Pancreas (tissue), 10 donors: ENCODE data around the gene ATF2. TPM values are rescaled to one million over a fixed set of nuclear protein-coding genes. Genes with fewer than 3 reads are reported as not detected.

Experiments used
- ATAC-seq, 4 donors: fragments of 200-7000 bp; cut with Tn5 transposase; one replicate each; pipeline versions ENCODE4 v1.8.0 to v1.9.1; 2020; ENCODE audit warnings: mild to moderate bottlenecking in 4 of 4, moderate library complexity in 4 of 4
- DNase-seq, 6 donors: peaks; one replicate each; pipeline ENCODE4 v3.0.0-alpha.2; 2020
- FAIRE-seq: peaks from 2 replicates; lab custom pipeline; 2012; peaks lifted over from hg19 to GRCh38; lab: Jason Lieb, UNC
- H3K27ac ChIP-seq, 4 donors: fragments of 200-600 bp; sonication (generic); 1 replicate in 3 of 4; 2 replicates in 1 of 4; pipeline versions ENCODE4 v1.5.0 to v1.8.0; 2020
- H3K27me3 ChIP-seq, 4 donors: fragments of 200-600 bp; one replicate each; pipeline ENCODE4 v1.8.0; 2021
- H3K36me3 ChIP-seq, 3 donors: fragments of 200-600 bp; sonication (generic) in 1 of 3; one replicate each; pipeline versions ENCODE4 v1.5.0 to v1.8.0; 2020 to 2021
- H3K4me1 ChIP-seq, 3 donors: fragments of 200-600 bp; one replicate each; pipeline ENCODE4 v1.8.0; 2021
- H3K4me3 ChIP-seq, 4 donors: fragments of 200-600 bp; sonication (generic) in 2 of 4; one replicate each; pipeline versions ENCODE4 v1.5.0 to v1.8.0; 2020 to 2021
- H3K9me3 ChIP-seq, 4 donors: fragments of 200-600 bp; one replicate each; pipeline ENCODE4 v1.8.0; 2021
- WGBS, 2 donors: extraction: QIAGEN DNeasy Blood & Tissue Kit; methylation state at CpG; one replicate each; pipeline ENCODE4 v1.1.7; 2013; 5-methylcytosine and 5-hydroxymethylcytosine counted together
- intact Hi-C, 3 donors: fragments of 100-400 bp; cut with DNase I; formaldehyde crosslinking; loops; one replicate each; pipeline versions ENCODE4 v1.11.1 to v1.14.2; 2022
- microRNA-seq, 2 donors: library from miRNA; unstranded; fragments of <30 nt; microRNA quantifications; one replicate each; pipeline versions ENCODE4 to v1.1.0, GENCODE V29; 2019 to 2020
- polyA plus RNA-seq, 2 donors: library from polyadenylated mRNA; stranded (reverse); fragments of 200-250 nt; gene quantifications; one replicate each; pipeline ENCODE4 v1.2.3, GENCODE V29; 2013
- total RNA-seq, 6 donors: library from RNA; stranded (reverse); fragmentation: NEBNext Ultra II Directional in 4 of 6; extraction: Animal tissue kit (Norgen Biotek cat#: 25700) in 4 of 6; gene quantifications; one replicate each; pipeline versions ENCODE4 v1.2.1 to v1.2.4, GENCODE V29; 2021 to 2023
- TF ChIP-seq, protein P1 (sequence below), 4 donors: fragments of 200-600 bp; sonication (generic) in 3 of 4; IDR thresholded peaks; one replicate each; pipeline versions ENCODE4 v1.5.0 to v1.8.0; 2021; ENCODE audit warnings: antibody characterized with exemption in 4 of 4
- donor health status: healthy with polysubstance abuse.
- donor health status: DM: no; HTN: no; CAD: no; lungs with moderate emphysema.
- donor health status: DM: no; HTN: no; CAD: no.
- donor health status: control.
- donor health status: control.
- donor health status: Bipolar disorder and iron deficiency.
- donor health status: DM: yes; HTN: yes; CAD: no.
- donor health status: DM: no; HTN: no; CAD: no.
- donor health status: DM: no; HTN: no; CAD: no.
- donor health status: DM: yes; HTN: yes; CAD: no.

Gene ATF2
- total and polyA plus RNA-seq, 8 donors: 7.9 to 36.1 (median 22.7) TPM

DNA sequence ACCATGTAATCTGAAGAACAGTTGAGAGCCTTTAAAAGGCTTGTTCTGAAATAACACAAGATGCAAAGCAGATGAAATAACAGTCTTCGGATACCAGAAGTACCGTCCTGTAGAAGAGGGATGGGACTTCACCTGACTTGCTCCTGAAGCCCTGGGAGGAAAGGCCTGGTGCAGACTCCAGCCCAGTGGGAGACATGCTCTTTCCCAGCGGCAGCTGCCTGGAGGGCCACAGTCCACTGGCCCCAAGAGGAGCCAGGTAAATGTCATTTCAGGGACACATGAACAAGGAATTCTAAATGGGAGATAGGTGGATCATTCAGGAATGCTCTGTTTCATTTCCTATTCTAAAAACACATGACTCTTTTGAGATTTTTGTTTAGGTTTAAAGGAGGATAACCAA is 140.2 kb downstream of the ATF2 start:
- no peak for ATAC-seq
- WGBS, 2 donors: 93 to 96% methylated on average over 3 of the region's 3 CpGs

DNA sequence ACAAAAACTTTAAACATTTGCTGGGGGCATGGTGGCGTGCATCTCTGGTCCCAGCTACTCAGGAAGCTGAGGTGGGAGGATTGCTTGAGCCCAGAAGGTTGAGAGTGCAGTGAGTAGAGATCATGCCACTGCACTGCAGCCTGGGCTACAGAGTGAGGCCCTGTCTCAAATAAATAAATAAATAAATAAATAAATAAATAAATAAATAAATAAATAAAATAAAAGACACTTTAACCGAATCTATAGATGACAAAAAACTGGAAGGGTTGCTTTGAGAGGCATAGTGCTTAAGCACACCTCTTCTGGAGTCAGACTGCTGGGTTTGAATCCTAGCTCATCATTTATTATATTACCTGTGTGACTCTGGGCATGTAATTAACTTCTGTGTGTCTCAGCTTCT is 141.6 kb downstream of the ATF2 start:
- TF ChIP-seq, protein P1, sequence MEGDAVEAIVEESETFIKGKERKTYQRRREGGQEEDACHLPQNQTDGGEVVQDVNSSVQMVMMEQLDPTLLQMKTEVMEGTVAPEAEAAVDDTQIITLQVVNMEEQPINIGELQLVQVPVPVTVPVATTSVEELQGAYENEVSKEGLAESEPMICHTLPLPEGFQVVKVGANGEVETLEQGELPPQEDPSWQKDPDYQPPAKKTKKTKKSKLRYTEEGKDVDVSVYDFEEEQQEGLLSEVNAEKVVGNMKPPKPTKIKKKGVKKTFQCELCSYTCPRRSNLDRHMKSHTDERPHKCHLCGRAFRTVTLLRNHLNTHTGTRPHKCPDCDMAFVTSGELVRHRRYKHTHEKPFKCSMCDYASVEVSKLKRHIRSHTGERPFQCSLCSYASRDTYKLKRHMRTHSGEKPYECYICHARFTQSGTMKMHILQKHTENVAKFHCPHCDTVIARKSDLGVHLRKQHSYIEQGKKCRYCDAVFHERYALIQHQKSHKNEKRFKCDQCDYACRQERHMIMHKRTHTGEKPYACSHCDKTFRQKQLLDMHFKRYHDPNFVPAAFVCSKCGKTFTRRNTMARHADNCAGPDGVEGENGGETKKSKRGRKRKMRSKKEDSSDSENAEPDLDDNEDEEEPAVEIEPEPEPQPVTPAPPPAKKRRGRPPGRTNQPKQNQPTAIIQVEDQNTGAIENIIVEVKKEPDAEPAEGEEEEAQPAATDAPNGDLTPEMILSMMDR (IDR thresholded peaks at IDR 0.05): no peak
- intact Hi-C loops: no loop called here
- Histone ChIP-seq H3K4me3 (no peak overlapping the region), H3K9me3 (no peaks in the 10 kb centered on the region), H3K36me3 (no peaks in the 10 kb centered on the region), H3K4me1 (no peaks in the 10 kb centered on the region), H3K27ac (no peak overlapping the region), H3K27me3 (no peaks in the 10 kb centered on the region)
- no peak for DNase-seq
- FAIRE-seq: no peak
- no peak for ATAC-seq
- 89 to 99% methylated on average over 2 of the region's 2 CpGs for WGBS, 2 donors

More for the DNA sequence above, 140.2 kb downstream of the ATF2 start:
- no peak overlapping the region for H3K27ac ChIP-seq
- no peak overlapping the region for H3K4me3 ChIP-seq
- no peaks in the 10 kb centered on the region for H3K4me1 ChIP-seq
- no peaks in the 10 kb centered on the region for H3K36me3 ChIP-seq
- no peaks in the 10 kb centered on the region for H3K9me3 ChIP-seq
- no peak for DNase-seq
- no peaks in the 10 kb centered on the region for H3K27me3 ChIP-seq
- no peak for FAIRE-seq
- TF ChIP-seq, protein P1 (IDR thresholded peaks at IDR 0.05): no peak
- intact Hi-C loops: no loop called here

DNA sequence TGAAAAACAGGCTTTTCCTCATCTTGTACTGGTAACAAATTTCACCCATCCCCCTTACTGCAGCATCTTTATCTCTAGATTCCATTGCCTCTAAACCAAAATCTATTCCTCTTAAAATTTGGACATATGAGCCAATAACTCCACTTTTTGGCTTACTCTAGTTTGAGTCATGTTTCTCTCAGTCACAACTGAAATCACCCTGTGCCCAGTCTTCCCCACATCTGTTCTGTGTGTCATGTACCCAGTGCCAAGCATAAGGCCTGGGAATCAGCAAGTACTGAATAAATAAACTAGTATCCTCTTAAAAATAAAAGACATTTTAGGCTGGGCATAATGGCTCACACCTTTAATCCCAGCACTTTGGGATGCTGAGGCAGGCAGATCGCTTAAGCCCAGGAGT is 142.1 kb downstream of the ATF2 start:
- ATAC-seq: no peak
- Histone ChIP-seq H3K9me3 (no peaks in the 10 kb centered on the region), H3K27ac (no peak overlapping the region), H3K36me3 (no peaks in the 10 kb centered on the region), H3K27me3 (no peaks in the 10 kb centered on the region), H3K4me3 (no peak overlapping the region), H3K4me1 (no peaks in the 10 kb centered on the region)
- no peak for FAIRE-seq
- no peak for DNase-seq
- intact Hi-C loops: no loop called here
- WGBS, 2 donors: 94 to 95% methylated on average over 1 of the region's 1 CpG
- TF ChIP-seq, protein P1 (IDR thresholded peaks at IDR 0.05): no peak

DNA sequence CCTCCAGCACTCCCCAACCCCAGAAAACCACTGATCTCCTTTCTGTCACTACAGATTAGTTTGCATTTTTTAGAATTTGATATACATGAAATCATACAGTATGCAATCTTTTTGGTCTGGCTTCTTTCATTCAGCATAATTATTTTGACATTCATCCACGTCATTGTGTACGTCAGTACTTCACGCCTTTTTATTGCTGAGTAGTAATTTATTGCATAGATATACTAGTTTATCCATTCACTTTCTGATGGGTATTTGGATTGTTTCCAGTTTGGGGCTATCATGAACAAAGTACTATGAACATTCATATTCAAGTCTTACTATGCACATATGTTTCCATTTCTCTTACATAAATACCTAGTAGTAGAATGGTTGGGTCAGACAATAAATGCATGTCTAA is 142.8 kb downstream of the ATF2 start:
- 91 to 93% methylated on average over 3 of the region's 3 CpGs for WGBS, 2 donors
- TF ChIP-seq, protein P1 (IDR thresholded peaks at IDR 0.05): no peak
- no peaks in the 10 kb centered on the region for H3K4me1 ChIP-seq
- intact Hi-C loops: no loop called here
- no peak overlapping the region for H3K27ac ChIP-seq
- FAIRE-seq: no peak
- H3K36me3 ChIP-seq: no peaks in the 10 kb centered on the region
- H3K9me3 ChIP-seq: no peaks in the 10 kb centered on the region
- H3K27me3 ChIP-seq: no peaks in the 10 kb centered on the region
- no peak for DNase-seq
- H3K4me3 ChIP-seq: no peak overlapping the region
- no peak for ATAC-seq

DNA sequence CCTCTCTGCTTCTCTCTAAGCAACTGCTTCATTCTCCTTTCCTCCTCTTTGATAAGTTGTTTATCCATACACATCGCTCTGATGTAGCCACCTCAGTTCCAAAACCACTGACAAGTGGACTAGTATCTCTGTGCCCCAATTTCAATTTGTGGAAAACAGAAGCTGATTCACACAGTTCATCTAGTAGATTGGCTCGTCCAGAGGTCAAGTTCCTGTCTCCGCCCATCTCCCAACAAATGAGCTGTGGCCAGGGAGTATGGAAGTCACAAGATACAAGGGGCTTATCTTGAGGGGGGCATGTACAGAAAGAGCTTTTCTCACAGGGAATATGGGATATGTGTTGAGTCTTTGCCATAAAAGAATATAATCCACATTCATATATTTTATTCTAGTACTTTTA is 145.1 kb downstream of the ATF2 start:
- H3K9me3 ChIP-seq: no peaks in the 10 kb centered on the region
- H3K4me3 ChIP-seq: no peak overlapping the region
- FAIRE-seq (no peak), DNase-seq (no peak), ATAC-seq (no peak)
- no peak overlapping the region for H3K27ac ChIP-seq
- no peaks in the 10 kb centered on the region for H3K27me3 ChIP-seq
- TF ChIP-seq, protein P1 (IDR thresholded peaks at IDR 0.05): no peak
- no peaks in the 10 kb centered on the region for H3K4me1 ChIP-seq
- no peaks in the 10 kb centered on the region for H3K36me3 ChIP-seq
- intact Hi-C loops: no loop called here
- 77 to 87% methylated on average over 3 of the region's 3 CpGs for WGBS, 2 donors

Small RNA genes within 50 kb of the gene (microRNA-seq; reads per million reads assigned to microRNA genes)
- 0 to 0.59 reads per million in 2 donors for gene MIR933

Other genes with a start within 250 kb of the ATF2 start
- 1 to 10 TPM; 1.3 to 4.2 (median 3.2) TPM for gene CHN1, start 162.8 kb downstream of the ATF2 start, total RNA-seq
- 10 to 100 TPM in 1 of 2 donors, 1 to 10 TPM in 1; 3.2 to 15.4 TPM for gene CHN1, start 162.8 kb downstream of the ATF2 start, polyA plus RNA-seq
- gene ATP5MC3, start 13.5 kb upstream of the ATF2 start, total RNA-seq: 10 to 100 TPM; 36.8 to 74.6 (median 66.2) TPM
- gene ATP5MC3, start 13.5 kb upstream of the ATF2 start, polyA plus RNA-seq: 100 to 1,000 TPM in 1 of 2 donors, 10 to 100 TPM in 1; 45.0 to 118 TPM